ENCODE results near the gene RBM18. TPM values are rescaled to one million over a fixed set of nuclear protein-coding genes. Genes with fewer than 3 reads are reported as not detected.

RBM18 gene
- total RNA-seq, 1 donor: 11.2 TPM

DNA sequence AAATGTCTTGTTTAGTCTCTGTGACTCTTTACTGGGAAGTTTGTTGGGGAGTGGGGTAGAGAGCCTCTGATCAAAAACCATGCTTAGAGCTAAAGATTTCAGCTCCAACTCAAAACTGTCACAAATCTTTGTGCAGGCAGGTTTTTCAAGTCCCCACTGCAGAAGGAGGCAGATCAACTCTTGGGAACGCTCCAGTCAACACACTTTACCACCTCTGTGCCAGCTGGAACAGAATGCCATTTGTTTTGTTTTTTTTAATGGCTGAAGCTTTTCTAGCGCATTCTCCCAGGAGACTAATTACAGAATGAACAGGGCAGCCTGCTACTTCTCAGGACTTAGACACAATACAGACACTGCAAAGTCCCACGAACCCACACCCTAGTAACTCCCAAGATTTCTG, 18.0 kb downstream of the RBM18 start:
- no peak for DNase-seq (ENCODE audit: low read depth)
- TF ChIP-seq, protein P1, sequence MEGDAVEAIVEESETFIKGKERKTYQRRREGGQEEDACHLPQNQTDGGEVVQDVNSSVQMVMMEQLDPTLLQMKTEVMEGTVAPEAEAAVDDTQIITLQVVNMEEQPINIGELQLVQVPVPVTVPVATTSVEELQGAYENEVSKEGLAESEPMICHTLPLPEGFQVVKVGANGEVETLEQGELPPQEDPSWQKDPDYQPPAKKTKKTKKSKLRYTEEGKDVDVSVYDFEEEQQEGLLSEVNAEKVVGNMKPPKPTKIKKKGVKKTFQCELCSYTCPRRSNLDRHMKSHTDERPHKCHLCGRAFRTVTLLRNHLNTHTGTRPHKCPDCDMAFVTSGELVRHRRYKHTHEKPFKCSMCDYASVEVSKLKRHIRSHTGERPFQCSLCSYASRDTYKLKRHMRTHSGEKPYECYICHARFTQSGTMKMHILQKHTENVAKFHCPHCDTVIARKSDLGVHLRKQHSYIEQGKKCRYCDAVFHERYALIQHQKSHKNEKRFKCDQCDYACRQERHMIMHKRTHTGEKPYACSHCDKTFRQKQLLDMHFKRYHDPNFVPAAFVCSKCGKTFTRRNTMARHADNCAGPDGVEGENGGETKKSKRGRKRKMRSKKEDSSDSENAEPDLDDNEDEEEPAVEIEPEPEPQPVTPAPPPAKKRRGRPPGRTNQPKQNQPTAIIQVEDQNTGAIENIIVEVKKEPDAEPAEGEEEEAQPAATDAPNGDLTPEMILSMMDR (IDR thresholded peaks at IDR 0.05; ENCODE audit: insufficient read depth, low read depth, low read length): no peak
- H3K4me3 ChIP-seq (ENCODE audit: low read depth, low read length): no peak overlapping the region

DNA sequence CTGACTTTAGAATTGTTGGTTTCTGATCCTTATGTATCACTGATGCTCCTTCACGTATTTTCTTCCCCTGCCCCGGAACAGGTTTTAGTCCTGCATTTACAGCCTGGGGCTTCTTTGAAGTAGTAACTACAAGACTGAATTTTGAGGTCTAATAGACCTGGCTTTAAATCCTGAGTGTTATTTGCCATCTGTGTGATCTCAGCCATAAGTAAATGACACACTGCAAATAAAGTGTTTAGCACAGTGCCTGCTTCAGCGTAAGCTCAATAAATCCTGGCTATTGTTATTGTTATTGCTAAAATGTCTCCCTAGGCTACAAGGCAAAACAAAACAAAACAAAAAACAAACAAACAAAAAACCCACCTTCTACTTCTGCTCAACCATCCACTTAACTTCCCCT, 20.3 kb downstream of the RBM18 start:
- H3K4me3 ChIP-seq (ENCODE audit: low read depth, low read length): no peak overlapping the region
- TF ChIP-seq, protein P1 (IDR thresholded peaks at IDR 0.05; ENCODE audit: insufficient read depth, low read depth, low read length): no peak
- no peak for DNase-seq (ENCODE audit: low read depth)

DNA sequence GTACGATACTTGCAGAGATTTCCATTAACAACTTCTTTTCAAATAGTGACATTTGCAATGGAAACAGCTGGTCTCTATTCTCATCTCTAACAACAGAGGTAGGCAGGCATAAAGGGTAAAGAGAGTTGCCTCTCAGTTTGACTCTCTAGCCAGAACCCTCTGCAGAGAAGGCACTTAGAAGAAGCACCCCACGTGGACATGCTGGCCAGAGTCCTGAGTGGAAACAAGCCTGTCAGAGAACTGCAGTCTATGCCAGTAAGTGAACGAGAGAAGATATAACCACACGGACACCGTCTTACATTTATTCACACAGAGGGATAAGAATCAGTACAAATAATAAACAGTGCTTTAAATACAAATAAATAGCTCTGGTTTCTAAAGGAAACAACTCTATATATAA, 24.9 kb downstream of the RBM18 start:
- no peak for DNase-seq (ENCODE audit: low read depth)
- TF ChIP-seq, protein P1 (IDR thresholded peaks at IDR 0.05; ENCODE audit: insufficient read depth, low read depth, low read length): no peak
- H3K4me3 ChIP-seq (ENCODE audit: low read depth, low read length): no peak overlapping the region

DNA sequence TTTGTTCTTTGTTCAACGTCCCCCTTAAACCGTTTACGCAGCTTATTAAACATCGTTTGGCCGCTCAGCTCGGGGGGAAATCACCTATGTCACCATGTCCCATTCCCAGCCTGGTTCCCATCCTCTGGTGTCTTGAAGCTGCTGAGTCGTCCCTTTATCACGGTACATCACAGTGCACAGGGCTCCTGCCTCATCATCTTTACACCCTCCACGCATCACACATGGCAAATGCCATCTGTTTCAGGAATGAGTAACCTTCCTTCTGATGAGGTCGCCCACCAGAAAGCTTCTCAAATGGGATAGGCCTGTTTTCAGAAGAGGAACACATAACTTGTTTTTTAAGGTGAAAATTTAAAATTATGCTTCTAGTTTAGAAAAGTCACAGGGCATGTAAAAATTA, 28.0 kb downstream of the RBM18 start:
- TF ChIP-seq, protein P1 (IDR thresholded peaks at IDR 0.05; ENCODE audit: insufficient read depth, low read depth, low read length): no peak
- DNase-seq (ENCODE audit: low read depth): no peak

DNA sequence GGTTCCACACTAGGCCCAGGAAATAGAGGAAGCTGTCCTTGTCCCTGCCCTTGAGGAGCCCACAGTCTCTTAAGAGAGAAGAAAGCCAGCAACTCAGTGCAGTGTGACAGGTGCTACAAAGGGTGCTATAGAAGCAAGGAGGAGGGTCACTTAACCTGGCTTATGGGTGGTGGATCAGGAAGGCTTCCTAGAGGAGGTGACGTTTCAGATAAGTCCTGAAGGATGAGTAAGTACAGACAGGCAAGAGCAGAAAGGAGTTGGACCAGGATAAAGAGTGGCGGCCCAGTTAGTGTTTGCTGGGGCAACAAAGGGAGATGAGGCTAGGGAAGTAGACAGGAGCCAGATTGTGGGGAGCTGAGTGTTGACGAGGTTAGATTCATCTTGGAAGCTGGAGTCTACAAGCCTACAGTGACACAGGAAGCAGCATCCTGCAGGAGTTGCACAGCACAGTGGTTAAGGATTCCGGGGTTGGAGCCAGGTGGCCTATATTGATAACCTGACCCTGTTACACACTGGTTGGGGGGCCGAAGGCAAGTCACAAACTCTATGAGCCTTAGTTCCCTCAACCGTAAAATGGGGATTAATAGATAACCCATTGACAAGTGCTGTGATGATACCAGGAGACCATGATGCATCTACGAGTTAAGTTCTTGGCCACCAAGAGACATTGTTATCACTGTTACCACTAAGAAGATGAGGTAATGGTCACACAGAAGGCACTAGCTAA, 30.5 kb downstream of the RBM18 start:
- H3K4me3 ChIP-seq (ENCODE audit: low read depth, low read length): no peak overlapping the region
- no peak for DNase-seq (ENCODE audit: low read depth)
- TF ChIP-seq, protein P1 (IDR thresholded peaks at IDR 0.05; ENCODE audit: insufficient read depth, low read depth, low read length): no peak

More for the DNA sequence above, 28.0 kb downstream of the RBM18 start:
- H3K4me3 ChIP-seq (ENCODE audit: low read depth, low read length): no peak overlapping the region

DNA sequence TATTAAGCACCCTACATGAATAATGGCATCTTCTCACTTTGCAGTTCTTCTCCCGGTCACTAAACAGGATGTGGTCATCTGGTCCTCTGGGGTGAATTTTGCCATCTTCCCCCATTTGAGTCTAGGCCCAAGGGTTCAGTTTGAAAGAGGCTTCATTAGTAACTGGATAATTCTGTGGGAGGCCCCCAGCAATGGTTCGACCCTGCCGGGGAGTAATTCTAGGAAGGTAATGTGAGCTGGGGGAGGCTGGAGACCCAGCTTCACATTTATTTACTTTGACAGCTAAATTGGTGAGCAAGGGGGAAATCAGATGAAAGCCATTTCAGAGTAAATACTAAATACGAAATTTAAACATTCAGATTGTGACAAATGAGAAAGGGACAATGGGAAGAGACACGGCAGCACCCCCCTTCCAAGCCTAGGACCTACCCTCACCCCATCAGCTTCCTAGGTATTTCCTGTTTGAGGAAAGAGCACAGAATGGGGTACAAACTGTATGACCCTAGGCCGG, 31.8 kb downstream of the RBM18 start:
- H3K4me3 ChIP-seq (ENCODE audit: low read depth, low read length): no peak overlapping the region
- DNase-seq (ENCODE audit: low read depth): no peak
- TF ChIP-seq, protein P1 (IDR thresholded peaks at IDR 0.05; ENCODE audit: insufficient read depth, low read depth, low read length): no peak

DNA sequence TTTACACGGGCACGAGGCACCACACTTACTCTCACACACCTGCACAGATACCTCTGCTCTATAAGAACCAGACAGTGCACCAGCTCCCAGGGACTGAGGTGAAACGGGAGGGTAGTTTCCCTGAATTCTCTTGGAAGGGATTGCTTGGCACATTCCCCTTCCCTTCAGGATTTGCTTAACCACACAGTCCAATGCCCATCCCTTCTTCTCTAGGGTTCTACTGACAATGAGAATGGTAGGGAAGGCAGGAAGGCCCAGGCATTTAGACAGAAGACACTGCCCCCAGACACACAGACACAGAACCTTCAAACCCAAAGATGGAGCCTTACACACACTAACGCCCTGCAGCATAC, 35.2 kb downstream of the RBM18 start:
- TF ChIP-seq, protein P1 (IDR thresholded peaks at IDR 0.05; ENCODE audit: insufficient read depth, low read depth, low read length): no peak
- DNase-seq (ENCODE audit: low read depth): no peak
- no peak overlapping the region for H3K4me3 ChIP-seq (ENCODE audit: low read depth, low read length)

Data from fibroblast of villous mesenchyme (primary cell).